NCI-H146 (cell line): ENCODE data around the gene CD44.

Experiments
- DNase-seq: peaks from one replicate; lab custom pipeline; 2025; lab: John Stamatoyannopoulos, UW

Gene CD44

DNA sequence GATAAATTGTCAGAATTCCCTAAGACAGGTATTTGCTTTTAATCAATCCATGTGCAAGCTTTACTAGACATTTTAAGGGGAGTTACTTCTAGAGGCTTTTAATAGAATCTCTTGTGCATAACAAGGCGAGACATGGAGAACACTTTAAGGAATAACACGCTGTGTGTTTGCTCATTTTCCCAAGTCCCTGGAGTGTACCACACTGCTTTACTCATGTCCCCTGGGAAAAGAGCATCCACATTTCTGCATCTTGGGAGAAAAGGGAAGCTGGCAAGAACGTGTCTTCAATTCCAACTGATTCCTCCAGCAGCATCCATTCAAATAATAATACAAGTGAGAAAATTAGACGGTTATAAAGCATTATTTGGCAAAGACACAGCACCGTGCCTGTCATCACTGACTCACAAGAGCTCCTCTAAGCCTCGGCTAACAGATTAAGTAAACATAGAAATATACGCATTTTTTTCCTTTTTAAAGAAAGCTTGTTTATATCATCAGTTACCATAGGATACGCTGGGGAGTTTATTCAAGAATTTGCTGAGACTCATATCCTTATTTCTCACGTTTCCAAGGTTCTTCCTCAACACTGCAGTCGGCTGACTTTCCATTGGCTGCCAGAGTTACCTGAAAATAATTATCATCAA, 121.5 kb downstream of the CD44 start:
- DNase-seq, result no peak

DNA sequence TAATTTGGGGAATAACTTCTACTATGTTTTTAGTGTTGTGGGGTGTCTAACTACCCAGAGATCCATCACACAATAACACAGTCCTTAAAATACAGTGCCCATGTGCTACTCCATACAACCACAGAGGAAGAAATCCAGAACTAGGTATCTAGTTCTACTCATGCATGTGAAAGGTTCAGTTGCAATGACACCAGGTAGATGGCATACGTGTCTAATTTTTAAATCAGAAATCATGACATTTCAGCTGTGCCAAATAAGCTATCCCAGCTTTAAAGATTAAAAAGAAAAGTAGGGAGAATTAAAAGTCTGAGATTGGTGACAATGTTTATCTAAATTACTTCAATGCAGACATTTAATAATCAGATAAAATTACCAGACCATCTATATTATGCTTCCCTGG, 122.2 kb downstream of the CD44 start:
- DNase-seq, result no peak

DNA sequence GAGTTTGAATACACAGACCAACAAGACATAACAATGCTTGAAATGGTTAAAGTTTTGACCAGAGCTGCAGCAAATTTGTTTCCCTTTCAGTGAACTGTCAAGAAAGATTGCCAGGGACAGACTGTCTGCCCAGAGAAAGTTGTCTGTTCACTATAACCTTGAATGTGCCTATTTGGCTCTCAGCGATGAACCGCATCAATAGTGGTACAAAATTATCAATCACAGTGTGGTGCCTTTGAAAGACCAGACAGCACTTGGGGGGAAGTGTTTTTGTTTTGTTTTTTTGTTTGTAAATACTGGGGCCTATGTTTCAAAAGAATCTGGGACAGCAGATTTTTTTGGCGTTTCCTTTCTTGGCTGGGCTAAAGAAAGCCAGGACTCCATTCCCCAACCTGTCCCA, 123.1 kb downstream of the CD44 start:
- DNase-seq, result no peak

DNA sequence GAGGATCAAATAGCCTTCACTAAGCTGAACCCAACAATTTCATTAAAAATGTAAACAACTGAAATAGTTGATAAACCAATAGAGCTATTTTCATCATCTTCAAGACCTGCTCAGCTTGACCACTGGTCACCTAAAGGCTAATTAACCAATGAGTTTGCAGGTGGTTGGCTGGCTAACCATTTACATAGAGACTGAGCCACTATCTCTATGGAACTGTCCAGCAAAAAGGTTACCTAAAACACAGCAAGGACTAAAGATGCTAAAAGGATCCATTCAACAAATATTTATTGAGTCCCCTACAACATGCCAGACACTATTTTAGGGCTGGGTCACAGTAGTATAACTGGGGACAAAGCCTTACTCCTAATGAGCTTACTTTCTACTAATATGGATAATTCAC, 123.8 kb downstream of the CD44 start:
- DNase-seq, result no peak

DNA sequence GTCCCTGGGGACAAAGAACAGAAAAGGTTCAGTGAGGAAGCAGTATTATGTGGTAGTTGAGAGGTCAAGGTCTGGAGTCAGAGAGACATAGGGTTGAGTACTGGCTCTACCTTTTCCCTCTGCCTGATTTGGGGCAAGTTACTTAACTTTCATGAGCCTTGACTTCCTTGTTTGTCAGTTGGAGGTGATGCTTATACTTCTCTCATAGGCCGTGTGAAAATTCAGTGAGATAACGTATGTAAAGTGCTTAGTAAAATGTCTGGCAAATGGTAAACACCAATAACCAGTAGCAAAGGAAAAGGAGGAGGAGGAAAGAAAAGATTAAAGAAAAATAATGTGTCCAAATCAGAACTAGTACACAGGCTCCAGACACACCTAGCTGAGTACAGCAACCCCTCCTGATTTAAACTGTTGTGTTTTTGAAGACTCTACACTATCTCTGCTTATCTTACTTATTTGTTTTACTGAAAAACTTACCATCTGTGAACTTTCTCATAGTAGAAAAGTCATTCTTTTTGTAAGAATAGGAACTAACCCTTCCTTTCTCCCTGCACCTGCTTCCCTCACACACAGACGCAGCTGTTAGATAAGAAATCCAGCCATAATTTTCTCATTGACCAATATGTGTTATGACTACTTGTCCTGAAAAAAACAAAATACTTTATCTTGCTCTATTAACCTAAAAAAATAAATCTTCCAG, 126.9 kb downstream of the CD44 start:
- no peak for DNase-seq

DNA sequence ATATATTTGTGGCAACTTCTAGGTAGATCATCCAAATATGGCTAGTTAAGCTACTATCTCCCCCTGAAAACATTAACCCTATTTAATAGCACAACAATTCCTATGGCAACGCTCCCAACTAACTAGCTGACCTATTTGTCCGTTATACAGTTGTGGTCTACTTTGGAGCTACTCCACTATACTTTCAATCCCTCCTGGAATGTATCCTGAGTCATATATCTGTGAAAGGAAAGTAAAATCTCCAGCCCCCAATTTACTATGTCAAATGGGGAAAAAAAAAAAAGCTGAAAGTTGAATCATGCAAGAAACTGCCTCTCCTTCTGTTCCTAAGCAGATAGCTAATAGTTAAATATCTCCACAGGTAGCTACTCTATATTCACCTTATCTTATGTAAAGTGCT, 128.5 kb downstream of the CD44 start:
- no peak for DNase-seq

DNA sequence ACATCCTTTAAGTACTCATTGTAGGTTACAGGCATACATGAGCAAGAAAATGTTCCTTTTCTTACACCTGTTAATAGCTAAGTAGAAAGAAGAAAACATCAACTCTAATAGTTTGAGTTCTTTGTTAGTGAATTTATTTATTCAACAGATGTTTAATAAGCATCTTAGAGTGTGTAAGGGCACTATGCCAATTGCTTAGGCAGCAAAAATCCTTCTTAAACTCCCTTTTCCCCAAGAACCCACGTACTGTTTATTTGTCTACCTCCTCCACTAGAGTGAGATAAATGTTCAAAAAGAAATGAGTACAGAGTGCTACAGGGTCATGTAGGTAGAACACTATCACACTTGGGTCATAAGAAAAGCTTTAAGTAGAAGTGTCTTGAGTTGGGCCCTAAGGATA, 131.4 kb downstream of the CD44 start:
- no peak for DNase-seq

DNA sequence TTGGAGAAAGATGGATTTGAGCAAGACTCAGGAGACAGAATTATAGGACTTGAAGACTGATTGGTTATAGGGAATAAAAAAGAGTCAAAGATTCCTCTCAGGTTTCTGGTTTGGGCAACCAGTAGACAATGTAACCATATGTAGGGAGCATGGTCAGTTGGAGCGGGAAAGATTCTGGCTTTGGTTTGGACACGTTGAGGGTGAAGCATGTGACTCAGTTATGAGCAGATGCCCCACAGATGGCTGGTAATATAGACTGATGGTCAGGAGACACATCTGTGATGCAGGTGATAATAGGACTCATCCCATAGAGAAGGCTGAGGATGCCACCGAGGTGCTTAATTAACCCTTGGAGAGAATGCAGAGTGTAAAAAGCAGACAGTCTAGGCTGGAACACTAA, 132.1 kb downstream of the CD44 start:
- DNase-seq, result no peak

DNA sequence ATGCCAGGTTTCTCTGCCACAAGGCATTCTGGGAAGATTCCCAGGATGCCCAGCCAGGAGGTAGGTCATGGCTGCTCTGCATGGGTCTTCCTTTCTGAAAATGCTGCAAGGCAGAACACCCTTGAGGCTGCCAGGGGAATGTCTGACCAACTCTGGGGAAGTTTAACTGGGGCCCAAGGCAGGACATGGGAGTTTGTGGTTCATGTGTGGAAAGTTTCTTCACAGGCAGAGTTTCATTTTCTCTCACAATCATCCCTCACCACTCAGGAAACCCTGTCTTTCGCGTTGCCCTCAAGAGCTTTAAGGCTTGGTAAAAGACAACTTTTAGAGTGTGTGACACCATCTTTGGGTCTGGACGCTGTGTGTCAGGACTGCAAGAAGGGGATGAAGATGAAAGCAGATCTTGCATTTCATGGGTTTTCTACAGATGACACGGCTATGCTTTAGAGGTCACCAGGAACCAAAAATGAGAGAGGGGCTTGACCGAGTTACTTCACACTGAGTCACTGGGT, 133.5 kb downstream of the CD44 start:
- DNase-seq, result no peak

DNA sequence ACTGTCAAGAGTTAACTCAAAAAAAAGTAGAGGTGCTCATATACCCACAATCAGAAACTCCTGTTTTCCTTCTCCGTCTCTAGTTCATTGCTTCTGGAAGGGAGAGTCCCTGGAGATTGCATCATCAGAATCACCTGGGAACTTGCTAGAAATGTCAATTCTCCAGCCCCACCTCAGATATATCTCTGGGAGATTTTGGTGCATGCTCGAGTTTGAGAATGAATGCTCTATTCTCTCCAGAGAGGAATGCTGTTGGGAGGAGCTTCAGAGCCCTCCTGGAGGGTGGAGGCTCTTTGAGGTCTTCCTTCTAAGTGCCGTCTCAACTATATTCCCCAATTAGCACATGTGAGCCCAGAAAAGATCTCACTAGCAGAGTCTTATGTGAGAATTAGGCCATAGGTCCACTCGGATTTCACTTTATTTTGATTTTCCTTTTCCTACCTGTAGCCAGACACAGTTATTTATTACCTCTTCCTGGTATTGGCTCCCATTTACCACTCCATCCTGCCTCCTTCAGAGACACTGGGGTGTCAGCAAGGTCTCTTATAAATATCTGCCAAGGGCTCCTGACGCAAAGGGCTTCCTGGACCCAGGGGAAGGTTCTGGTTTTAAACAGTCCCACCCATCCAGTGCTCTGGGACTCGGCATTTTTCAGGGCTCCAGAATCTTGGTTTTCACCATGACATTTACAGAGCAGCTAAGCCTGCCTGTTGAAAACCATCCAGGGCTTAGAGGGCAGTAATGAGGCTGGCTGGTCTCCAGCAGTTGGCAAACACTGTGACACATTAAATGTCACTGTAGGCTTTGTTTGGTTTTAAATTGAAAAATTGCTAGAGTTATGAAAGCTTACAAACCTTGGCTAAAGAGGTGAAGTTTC, 136.2 kb downstream of the CD44 start:
- DNase-seq, result no peak

DNA sequence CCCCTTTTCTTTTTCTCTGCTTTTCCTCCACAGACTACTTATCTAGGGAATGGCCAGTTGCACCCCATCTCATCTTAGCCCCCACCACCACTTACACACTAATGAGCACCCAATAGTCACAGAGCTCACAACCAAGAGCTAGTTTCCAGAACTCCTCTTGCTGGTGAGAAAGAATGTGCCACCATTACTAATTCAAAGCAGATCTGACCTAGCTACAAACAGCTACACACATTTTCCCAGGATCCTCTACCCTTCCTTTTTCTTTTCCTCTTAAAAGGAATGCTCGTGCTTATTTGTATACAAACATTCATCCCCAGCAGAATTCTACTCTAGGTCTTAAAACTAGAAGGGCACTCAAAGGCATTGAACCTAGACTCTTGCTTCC, 136.8 kb downstream of the CD44 start:
- no peak for DNase-seq

DNA sequence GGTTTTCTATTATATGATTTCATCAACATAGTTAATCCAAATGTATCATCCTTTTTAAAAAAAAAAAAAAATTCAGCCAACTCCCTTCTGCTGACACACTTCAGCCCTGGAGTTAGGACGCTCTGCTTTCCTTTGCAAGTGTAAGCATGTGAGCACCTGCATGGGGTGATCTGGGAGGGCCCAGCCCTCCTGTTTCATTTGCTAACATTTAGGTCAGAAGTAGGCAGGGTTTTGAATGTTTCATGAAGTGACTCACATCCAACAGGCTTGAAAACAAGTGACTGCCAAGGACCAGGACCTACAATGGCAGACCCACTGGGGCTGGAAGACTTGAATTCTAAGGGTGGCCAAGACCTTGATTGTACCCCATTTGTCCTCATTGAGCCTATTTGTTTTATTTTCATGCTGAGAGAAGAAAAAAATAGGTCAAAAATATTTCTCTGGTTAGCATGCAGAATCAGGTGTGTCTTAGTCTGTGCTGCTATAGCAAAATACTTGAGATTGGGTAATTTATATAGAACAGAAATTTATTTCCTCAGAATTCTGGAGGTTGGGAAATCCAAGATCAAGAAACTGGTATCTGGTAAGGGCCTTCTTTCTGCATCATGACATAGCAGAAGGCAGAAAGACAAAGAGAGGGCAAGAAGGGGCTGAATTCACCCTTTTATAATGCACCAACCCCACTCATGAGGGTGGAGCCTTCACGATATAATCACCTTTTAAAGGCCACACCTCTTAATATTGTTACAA, 137.6 kb downstream of the CD44 start:
- no peak for DNase-seq

DNA sequence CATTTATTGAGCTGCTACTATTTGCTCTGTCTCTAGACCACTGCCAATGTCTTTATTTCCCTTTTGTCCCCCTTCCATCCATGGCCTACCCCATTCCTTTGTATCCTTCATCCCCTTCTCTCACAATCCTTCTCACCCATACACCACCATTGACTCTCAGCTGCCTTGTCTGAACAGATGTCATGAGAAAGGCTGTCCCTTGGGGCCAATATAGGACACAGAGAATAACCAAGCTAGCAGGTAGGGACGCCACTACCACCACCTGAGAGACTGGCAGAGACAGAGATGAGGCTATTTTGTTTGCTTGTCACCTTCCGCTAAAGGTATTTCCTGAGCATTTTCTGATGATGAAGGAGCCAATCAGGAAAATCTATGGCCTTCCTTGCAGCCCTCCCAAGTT, 138.9 kb downstream of the CD44 start:
- no peak for DNase-seq

DNA sequence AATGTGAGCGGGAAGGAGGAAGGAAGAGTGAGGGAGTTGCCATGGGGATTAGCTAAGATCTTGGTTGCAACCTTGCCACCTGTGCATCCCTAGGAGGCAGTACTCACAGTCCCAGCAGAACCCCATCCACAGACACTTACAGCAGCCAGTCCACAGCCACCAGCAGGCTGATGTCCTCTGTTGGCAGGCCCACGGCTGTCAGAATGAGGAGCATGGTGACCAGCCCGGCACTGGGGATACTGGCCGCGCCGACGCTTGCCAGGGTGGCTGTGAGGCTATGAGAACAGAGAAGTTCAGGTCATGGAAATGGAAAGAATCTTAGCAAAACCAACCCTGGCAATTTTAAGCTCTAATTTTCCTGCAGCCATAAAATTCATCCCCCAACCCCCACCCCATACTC, 141.8 kb downstream of the CD44 start:
- no peak for DNase-seq

DNA sequence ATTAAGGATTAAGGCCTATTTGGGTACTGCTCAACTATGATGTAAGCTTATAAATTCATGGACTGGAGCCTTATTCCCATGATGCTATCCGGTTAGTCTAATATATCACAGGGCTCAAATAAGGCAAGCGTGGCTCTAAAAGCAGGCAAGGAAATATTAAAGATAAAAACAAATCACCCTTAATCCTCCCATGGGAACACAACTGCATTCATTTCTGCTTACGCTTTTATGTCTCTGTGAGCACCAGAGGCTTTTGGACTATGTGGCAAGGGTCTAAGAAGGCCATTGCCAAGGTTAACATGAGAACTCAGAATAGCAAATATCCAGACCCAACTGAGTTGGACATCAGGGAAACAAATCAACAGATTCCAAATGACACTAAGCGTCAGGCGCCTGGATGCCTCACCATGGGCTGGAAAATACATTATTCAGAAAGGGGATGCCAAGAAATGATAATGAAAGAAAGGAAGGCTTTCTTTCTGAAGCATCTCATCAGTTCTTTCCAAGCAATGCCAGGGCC, 142.3 kb downstream of the CD44 start:
- no peak for DNase-seq
